ENCODE measurements around the gene PUM2. TPM values are rescaled to one million over a fixed set of nuclear protein-coding genes. Genes with fewer than 3 reads are reported as not detected.

Gene PUM2
- total RNA-seq, 1 experiment from 2014 or later = 96.8 TPM

GRCh38 chr2:20294231-20294630, 56.4 kb downstream of the PUM2 start:
- H3K9me3 Mint-ChIP-seq (ENCODE audit: low read depth, unreplicated experiment) = no peaks in the 10 kb centered on the region
- CTCF ChIA-PET = no interaction called here
- no peak overlapping the region for H3K27ac Mint-ChIP-seq (ENCODE audit: unreplicated experiment)
- H3K4me3 Mint-ChIP-seq (ENCODE audit: low read depth, unreplicated experiment) = no peak overlapping the region
- H3K4me1 Mint-ChIP-seq (ENCODE audit: low read depth, unreplicated experiment) = peaks cover 11% of the 10 kb centered on the region
- peaks cover 46% of the 10 kb centered on the region for H3K36me3 Mint-ChIP-seq (ENCODE audit: insufficient read depth, unreplicated experiment)
- intact Hi-C loops (cut with micrococcal nuclease; ENCODE audit: unreplicated experiment) = loop anchor here (5.0 kb wide), 1 partner anchor 187 kb away; no protein-coding TSS in a partner anchor
- no peaks in the 10 kb centered on the region for H3K27me3 Mint-ChIP-seq (ENCODE audit: unreplicated experiment)
- no peak for DNase-seq
- BruUV-seq (replicated peaks) = no TSS peak
- no peak for TF ChIP-seq CTCF (IDR thresholded peaks at IDR 0.05; ENCODE audit: unreplicated experiment)

GRCh38 chr2:20292984-20293383, 57.7 kb downstream of the PUM2 start:
- no peak overlapping the region for H3K27ac Mint-ChIP-seq (ENCODE audit: unreplicated experiment)

GRCh38 chr2:20291846-20292408, 58.7 kb downstream of the PUM2 start:
- Mint-ChIP-seq H3K27me3 (ENCODE audit: unreplicated experiment) (no peaks in the 10 kb centered on the region), H3K9me3 (ENCODE audit: low read depth, unreplicated experiment) (no peaks in the 10 kb centered on the region), H3K4me3 (ENCODE audit: low read depth, unreplicated experiment) (no peak overlapping the region), H3K36me3 (ENCODE audit: insufficient read depth, unreplicated experiment) (peaks cover 35% of the 10 kb centered on the region), H3K27ac (ENCODE audit: unreplicated experiment) (no peak overlapping the region), H3K4me1 (ENCODE audit: low read depth, unreplicated experiment) (peaks cover 11% of the 10 kb centered on the region)
- DNase-seq = no peak
- intact Hi-C loops (cut with micrococcal nuclease; ENCODE audit: unreplicated experiment) = loop anchor here (2.0 to 5.0 kb wide), 2 partner anchors 67 to 185 kb away; partner anchors contain the start of gene SDC1
- TF ChIP-seq CTCF (IDR thresholded peaks at IDR 0.05; ENCODE audit: unreplicated experiment) = no peak
- no TSS peak for BruUV-seq (replicated peaks)
- CTCF ChIA-PET = interaction anchor here (0.7 to 1.5 kb wide), 3 partner anchors 60 to 343 kb away, joined by 3 to 4 read pairs (median 4); no protein-coding TSS in a partner anchor

More at GRCh38 chr2:20292984-20293383, 57.7 kb downstream of the PUM2 start:
- H3K36me3 Mint-ChIP-seq (ENCODE audit: insufficient read depth, unreplicated experiment) = peaks cover 45% of the 10 kb centered on the region
- peaks cover 11% of the 10 kb centered on the region for H3K4me1 Mint-ChIP-seq (ENCODE audit: low read depth, unreplicated experiment)
- H3K27me3 Mint-ChIP-seq (ENCODE audit: unreplicated experiment) = no peaks in the 10 kb centered on the region
- no peak for DNase-seq
- no peak overlapping the region for H3K4me3 Mint-ChIP-seq (ENCODE audit: low read depth, unreplicated experiment)
- no peak for TF ChIP-seq CTCF (IDR thresholded peaks at IDR 0.05; ENCODE audit: unreplicated experiment)
- BruUV-seq (replicated peaks) = no TSS peak
- no peaks in the 10 kb centered on the region for H3K9me3 Mint-ChIP-seq (ENCODE audit: low read depth, unreplicated experiment)
- CTCF ChIA-PET = no interaction called here
- intact Hi-C loops (cut with micrococcal nuclease; ENCODE audit: unreplicated experiment) = loop anchor here (5.0 kb wide), 1 partner anchor 186 kb away; no protein-coding TSS in a partner anchor

GRCh38 chr2:20291106-20291564, 59.5 kb downstream of the PUM2 start:
- peaks cover 11% of the 10 kb centered on the region for H3K4me1 Mint-ChIP-seq (ENCODE audit: low read depth, unreplicated experiment)
- CTCF ChIA-PET = interaction anchor here (0.6 to 1.5 kb wide), 9 partner anchors 18 to 343 kb away, joined by 3 to 7 read pairs (median 4); partner anchors contain the start of gene SDC1
- no peak overlapping the region for H3K4me3 Mint-ChIP-seq (ENCODE audit: low read depth, unreplicated experiment)
- no peaks in the 10 kb centered on the region for H3K9me3 Mint-ChIP-seq (ENCODE audit: low read depth, unreplicated experiment)
- peak; percentile 78 for DNase-seq
- no peaks in the 10 kb centered on the region for H3K27me3 Mint-ChIP-seq (ENCODE audit: unreplicated experiment)
- H3K27ac Mint-ChIP-seq (ENCODE audit: unreplicated experiment) = no peak overlapping the region
- intact Hi-C loops (cut with micrococcal nuclease; ENCODE audit: unreplicated experiment) = loop anchor here (2.0 to 5.0 kb wide), 2 partner anchors 66 to 184 kb away; partner anchors contain the start of gene SDC1
- TF ChIP-seq CTCF (IDR thresholded peaks at IDR 0.05; ENCODE audit: unreplicated experiment) = peak; percentile 69
- BruUV-seq (replicated peaks) = no TSS peak
- H3K36me3 Mint-ChIP-seq (ENCODE audit: insufficient read depth, unreplicated experiment) = peaks cover 29% of the 10 kb centered on the region
